GM10847 (cell line): Measurements from ENCODE around the gene CENPP.

Experiments used
- POLR2A ChIP-seq: IDR thresholded peaks from 2 replicates; pipeline ENCODE4 v1.6.1; 2011; ENCODE audit not compliant: insufficient read length; ENCODE audit errors: extremely low read depth

Gene CENPP

GRCh38 chr9:92429836-92430235 is 104.1 kb downstream of the CENPP start:
- TF ChIP-seq POLR2A, result no peak

DNA sequence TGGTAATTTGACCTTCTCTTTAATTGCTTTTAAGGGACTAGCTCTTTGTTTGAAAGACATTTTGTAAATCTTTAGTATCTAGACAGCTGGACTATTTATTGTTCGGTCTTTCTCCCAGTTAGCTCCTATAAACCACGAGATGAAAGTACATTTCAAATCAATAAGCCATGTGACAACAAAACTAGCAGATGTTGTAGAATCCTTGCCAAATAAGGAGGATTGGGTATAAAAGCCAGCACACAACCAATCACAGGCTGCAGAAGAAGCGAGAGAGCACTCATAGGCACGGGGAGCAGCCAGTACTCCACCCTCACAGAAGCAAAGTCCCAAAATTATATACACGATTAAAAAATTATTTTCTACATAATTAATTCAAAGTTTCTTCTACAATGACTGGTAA is 106.6 kb downstream of the CENPP start:
- no peak for TF ChIP-seq POLR2A

DNA sequence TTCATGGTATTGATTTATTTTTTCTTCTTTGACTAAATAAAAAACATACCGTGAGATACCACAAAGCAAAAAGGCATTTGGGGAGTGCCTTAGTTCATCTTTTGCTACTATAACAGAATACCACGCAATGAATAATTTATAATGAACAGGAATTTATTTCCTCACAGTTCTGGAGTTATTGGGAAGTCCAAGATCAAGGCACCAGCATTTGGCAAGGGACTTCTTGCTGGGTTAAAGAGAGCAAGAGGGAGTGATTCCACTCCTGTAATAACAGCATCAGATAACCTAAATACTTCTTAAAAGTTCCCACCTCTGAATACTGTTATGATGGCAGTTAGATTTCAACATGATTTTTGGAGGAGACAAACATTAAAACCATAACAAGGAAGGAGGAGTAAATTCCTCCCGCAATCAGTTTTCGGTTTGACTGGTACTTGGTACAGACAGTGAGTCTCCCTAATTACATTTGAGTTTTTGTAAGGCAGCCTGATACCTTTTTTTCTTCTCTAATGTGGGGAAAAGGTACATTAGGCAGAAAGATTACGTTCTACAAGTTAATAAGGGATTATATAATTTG is 107.3 kb downstream of the CENPP start:
- no peak for TF ChIP-seq POLR2A

GRCh38 chr9:92435263-92435662 is 109.5 kb downstream of the CENPP start:
- TF ChIP-seq POLR2A, result no peak

- no peak for TF ChIP-seq POLR2A
These were observed 113.3 kb downstream of the CENPP start for GRCh38 chr9:92438900-92439526.

DNA sequence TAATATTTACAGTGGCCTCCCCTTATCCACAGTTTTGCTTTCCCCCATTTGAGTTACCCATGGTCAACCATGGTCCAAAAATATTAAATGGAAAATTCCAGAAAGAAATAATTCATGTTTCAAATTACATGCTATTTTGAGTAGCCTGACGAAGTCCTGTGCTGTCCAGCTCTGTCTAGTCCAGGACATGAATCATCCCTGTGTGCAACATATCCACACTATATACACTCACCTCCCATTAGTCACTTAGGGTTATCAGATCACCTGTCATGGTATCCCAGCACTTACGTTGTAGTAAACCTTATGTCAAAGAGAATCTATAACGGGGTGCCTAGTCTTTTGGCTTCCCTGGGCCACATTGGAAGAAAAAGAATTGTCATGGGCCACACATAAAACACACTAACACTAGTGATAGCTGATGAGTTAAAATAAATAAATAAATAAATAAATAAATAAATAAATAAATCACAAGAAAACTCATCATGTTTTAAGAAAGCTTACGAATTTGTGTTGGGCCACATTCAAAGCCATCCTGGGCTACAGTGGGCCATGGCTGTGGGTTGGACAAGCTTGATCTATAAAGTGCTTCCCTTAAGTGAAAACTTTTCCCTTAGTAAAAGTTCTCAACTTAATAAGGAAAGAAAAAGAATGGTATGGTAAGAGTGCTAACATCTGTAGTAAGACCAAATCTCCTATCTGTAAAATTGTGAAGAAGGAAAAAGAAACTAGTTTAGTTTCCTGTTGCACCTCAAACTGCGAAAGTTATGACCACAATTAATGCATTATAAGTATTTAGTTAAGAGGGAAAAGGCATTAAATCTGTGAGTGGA is 114.4 kb downstream of the CENPP start:
- no peak for TF ChIP-seq POLR2A

DNA sequence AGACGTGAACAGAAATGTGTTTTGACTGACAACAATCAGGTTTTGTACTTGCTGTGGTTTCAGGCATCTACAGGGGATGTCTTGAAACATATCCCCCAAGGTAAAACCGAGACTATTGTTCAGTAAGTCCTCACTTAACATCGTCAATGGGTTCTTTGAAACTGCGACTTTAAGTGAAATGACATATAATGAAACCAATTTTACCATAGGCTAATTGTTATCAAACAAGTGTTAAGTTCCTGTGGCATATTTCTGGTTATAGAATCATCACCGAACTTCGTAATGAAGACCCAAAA is 114.9 kb downstream of the CENPP start:
- TF ChIP-seq POLR2A, result no peak

GRCh38 chr9:92444841-92445240 is 119.1 kb downstream of the CENPP start:
- no peak for TF ChIP-seq POLR2A

GRCh38 chr9:92446536-92446935 is 120.8 kb downstream of the CENPP start:
- TF ChIP-seq POLR2A, result no peak

GRCh38 chr9:92455217-92455616 is 129.5 kb downstream of the CENPP start:
- no peak for TF ChIP-seq POLR2A

DNA sequence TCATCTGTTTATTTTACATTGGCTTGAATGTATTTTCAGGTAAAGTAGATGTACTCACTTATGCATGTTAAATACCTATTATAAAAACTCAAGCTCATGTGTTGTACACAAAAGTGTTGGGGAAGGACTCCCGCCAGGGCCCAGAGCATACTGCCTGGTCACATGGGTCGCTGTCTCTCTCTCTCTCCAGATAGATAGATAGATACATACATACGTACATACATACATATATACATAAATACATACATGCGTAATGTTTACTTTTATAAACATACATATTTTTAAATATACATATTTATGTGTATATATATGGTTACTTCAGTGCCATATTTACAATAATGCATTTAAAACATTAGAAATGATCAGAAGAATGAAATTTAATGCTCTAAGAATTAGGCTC is 131.8 kb downstream of the CENPP start:
- no peak for TF ChIP-seq POLR2A

- TF ChIP-seq POLR2A, result no peak
These were observed 137.6 kb downstream of the CENPP start for GRCh38 chr9:92463387-92463786.

DNA sequence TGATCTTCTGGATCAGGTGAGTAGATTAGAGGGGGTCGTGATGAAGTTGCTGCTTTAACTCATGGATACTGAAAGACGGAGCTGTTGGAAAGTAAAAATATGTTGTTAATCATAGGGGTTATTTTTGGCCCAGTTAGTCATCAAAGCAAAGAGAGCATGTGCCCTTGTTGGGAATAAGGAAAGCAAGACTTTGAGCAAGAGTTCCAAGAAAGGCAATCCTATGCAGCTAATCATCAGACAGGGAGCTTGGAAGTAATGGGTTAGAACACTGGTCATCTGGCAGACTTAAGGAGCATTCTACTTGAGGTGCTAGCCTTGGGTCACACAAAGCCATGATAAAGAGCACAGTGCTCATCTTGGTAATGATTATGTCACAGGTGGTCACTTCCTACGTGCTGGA is 138.2 kb downstream of the CENPP start:
- no peak for TF ChIP-seq POLR2A

- TF ChIP-seq POLR2A, result no peak
These were observed 141.3 kb downstream of the CENPP start for GRCh38 chr9:92467041-92467440.

GRCh38 chr9:92467511-92467910 is 141.8 kb downstream of the CENPP start:
- TF ChIP-seq POLR2A, result no peak

GRCh38 chr9:92468206-92468605 is 142.5 kb downstream of the CENPP start:
- TF ChIP-seq POLR2A, result no peak
